Stimulated activated CD8-positive, alpha-beta memory T cell treated with anti-CD3 and anti-CD28 coated beads, Interleukin-7, amount 100 ng/mL, for 4 hours (primary cell): ENCODE measurements around the gene HHAT.

ENCODE experiments used
- DNase-seq, 2 donors: peaks; one replicate each; pipeline ENCODE4 v3.0.0-alpha.2; 2020; ENCODE audit warnings: low read depth in 2 of 2

The HHAT gene

GRCh38 chr1:210711825-210712612, 383.3 kb downstream of the HHAT start:
- no peak for DNase-seq

GRCh38 chr1:210715072-210715471, 386.4 kb downstream of the HHAT start:
- no peak for DNase-seq

DNA sequence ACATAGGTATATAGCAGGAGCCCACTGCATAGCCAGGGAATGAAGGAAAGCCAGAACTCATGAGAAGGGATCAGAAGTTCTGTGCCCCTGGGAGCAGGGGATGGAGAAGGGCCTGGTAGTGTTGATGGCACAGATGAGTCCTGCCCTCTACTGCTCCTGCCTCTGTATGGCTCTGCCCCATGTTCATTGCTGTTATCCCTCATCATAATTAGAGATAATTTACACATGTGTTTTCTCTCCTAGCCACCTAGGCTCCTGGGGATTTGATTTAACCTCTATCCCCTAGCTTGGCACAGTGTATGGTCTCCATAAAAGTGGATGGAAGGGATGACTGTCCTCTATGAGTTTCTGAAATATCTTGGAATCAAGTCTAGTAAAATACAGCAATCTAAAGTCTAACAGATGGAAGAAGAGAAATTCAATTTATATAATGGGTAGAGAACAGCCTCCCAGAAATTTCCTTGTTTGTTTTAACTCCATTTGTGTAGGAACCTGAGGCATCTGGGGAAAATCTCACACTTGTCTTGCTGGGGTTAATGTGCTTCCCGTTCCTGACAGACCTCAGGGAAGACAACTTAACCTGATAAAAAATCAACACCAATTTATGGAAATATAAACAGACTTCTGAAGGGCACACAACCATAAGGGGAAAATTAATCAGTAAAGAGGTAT, 393.8 kb downstream of the HHAT start:
- no peak for DNase-seq

DNA sequence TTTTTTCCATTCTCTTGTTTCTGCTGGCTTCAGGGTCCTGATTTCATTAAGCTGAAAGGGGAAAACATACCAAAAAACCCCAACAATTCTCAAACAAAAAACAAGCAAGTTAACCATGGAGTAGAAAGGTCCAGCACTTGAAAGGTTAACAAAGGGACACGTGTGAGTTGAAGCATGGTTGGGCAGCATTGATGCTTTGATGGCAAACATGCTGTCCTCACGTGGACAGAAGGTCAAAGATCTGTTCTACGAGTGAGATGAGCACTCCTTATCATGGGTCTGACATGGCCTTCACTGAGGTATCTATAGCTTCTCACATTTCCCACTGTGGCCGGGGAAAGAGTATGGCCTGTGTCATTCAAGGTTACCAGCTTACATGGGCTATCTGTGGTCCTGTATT, 394.9 kb downstream of the HHAT start:
- no peak for DNase-seq

DNA sequence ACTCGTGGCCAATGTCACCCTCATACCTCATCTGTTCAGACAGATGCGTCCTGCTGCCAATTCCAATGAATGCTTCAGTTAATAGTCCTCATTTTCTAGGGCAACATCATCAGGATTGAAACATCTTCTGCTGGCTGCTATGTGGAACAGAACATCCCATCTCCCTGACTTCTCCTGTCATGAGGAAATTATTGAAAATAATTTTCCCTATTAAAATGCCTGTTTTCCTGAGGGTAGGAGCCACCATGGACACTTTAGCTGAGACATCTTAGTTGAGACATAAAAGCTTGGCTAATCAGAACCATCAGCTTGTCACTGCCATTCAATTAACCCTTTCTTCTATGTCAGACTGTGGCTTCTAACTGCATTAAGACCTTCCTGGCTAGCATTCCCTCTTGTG, 396.1 kb downstream of the HHAT start:
- DNase-seq, result no peak
